Retinal pigment epithelial cell (primary cell): Measurements from ENCODE around the gene ENO2.

Experiments
- DNase-seq: peaks from one replicate; pipeline ENCODE4 v3.0.0-alpha.2; 2010; ENCODE audit warnings: low read depth
- H3K4me3 ChIP-seq: 2 replicates; pipeline ENCODE4 v1.5.1; 2011; ENCODE audit warnings: mild to moderate bottlenecking, low read length, control low read depth, moderate library complexity
- TF ChIP-seq, protein P1 (sequence below): conservative IDR thresholded peaks from 2 replicates; pipeline ENCODE4 v1.5.1; 2011; ENCODE audit warnings: low read depth, low read length, control low read depth, inconsistent platforms

Gene ENO2

DNA sequence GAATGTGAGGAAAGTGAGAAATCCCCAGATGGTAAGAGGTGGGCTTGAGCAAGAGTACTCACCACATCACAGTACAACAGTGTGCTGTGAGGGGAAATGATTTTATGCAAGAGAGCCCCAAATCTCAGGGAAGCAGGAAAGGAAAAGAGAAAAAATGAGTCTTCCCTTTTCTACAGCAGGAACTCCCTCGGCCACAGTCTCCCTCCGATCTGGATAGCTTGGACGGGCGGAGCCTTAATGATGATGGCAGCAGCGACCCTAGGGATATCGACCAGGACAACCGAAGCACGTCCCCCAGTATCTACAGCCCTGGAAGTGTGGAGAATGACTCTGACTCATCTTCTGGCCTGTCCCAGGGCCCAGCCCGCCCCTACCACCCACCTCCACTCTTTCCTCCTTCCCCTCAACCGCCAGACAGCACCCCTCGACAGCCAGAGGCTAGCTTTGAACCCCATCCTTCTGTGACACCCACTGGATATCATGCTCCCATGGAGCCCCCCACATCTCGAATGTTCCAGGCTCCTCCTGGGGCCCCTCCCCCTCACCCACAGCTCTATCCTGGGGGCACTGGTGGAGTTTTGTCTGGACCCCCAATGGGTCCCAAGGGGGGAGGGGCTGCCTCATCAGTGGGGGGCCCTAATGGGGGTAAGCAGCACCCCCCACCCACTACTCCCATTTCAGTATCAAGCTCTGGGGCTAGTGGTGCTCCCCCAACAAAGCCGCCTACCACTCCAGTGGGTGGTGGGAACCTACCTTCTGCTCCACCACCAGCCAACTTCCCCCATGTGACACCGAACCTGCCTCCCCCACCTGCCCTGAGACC lies 21.2 kb downstream of the ENO2 start:
- DNase-seq: no peak
- TF ChIP-seq, protein P1, sequence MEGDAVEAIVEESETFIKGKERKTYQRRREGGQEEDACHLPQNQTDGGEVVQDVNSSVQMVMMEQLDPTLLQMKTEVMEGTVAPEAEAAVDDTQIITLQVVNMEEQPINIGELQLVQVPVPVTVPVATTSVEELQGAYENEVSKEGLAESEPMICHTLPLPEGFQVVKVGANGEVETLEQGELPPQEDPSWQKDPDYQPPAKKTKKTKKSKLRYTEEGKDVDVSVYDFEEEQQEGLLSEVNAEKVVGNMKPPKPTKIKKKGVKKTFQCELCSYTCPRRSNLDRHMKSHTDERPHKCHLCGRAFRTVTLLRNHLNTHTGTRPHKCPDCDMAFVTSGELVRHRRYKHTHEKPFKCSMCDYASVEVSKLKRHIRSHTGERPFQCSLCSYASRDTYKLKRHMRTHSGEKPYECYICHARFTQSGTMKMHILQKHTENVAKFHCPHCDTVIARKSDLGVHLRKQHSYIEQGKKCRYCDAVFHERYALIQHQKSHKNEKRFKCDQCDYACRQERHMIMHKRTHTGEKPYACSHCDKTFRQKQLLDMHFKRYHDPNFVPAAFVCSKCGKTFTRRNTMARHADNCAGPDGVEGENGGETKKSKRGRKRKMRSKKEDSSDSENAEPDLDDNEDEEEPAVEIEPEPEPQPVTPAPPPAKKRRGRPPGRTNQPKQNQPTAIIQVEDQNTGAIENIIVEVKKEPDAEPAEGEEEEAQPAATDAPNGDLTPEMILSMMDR: no peak
- H3K4me3 ChIP-seq: no peak overlapping the region

DNA sequence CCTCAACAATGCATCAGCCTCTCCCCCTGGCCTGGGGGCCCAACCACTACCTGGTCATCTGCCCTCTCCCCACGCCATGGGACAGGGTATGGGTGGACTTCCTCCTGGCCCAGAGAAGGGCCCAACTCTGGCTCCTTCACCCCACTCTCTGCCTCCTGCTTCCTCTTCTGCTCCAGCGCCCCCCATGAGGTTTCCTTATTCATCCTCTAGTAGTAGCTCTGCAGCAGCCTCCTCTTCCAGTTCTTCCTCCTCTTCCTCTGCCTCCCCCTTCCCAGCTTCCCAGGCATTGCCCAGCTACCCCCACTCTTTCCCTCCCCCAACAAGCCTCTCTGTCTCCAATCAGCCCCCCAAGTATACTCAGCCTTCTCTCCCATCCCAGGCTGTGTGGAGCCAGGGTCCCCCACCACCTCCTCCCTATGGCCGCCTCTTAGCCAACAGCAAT lies 21.8 kb downstream of the ENO2 start:
- no peak overlapping the region for H3K4me3 ChIP-seq
- TF ChIP-seq, protein P1: no peak
- no peak for DNase-seq

DNA sequence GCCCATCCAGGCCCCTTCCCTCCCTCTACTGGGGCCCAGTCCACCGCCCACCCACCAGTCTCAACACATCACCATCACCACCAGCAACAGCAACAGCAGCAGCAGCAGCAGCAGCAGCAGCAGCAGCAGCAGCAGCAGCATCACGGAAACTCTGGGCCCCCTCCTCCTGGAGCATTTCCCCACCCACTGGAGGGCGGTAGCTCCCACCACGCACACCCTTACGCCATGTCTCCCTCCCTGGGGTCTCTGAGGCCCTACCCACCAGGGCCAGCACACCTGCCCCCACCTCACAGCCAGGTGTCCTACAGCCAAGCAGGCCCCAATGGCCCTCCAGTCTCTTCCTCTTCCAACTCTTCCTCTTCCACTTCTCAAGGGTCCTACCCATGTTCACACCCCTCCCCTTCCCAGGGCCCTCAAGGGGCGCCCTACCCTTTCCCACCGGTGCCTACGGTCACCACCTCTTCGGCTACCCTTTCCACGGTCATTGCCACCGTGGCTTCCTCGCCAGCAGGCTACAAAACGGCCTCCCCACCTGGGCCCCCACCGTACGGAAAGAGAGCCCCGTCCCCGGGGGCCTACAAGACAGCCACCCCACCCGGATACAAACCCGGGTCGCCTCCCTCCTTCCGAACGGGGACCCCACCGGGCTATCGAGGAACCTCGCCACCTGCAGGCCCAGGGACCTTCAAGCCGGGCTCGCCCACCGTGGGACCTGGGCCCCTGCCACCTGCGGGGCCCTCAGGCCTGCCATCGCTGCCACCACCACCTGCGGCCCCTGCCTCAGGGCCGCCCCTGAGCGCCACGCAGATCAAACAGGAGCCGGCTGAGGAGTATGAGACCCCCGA lies 22.5 kb downstream of the ENO2 start:
- TF ChIP-seq, protein P1: no peak
- H3K4me3 ChIP-seq: peak overlapping the region; percentile 55
- no peak for DNase-seq

DNA sequence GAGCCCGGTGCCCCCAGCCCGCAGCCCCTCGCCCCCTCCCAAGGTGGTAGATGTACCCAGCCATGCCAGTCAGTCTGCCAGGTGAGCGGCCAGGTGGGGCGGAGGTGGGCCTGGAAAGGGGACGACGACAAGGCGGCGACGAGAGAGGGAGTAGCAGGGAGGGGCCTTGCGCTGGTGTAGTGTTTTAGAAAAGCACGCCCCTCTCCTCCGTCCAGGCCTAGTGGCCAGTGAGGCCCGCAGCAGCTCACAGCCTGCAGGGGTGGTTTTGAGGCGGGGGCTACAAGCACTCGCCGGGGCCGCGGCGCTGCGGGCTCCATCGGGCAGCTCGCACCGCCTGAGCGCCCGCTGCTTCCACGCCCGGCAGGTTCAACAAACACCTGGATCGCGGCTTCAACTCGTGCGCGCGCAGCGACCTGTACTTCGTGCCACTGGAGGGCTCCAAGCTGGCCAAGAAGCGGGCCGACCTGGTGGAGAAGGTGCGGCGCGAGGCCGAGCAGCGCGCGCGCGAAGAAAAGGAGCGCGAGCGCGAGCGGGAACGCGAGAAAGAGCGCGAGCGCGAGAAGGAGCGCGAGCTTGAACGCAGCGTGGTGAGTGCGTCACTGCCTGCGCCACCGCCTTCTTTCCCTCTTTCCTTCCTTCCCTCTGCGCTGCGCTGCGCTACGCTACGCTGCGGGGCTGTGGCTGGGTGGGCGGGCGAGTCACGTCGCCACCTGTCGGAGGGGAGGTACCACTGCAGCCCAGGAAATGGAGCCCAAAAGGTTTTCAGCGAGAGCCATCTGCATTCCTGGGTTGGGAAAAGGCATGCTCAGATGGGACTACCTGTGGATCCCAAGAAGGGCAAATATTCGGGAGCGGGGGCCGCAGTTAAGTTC lies 23.3 kb downstream of the ENO2 start:
- peak; percentile 78 for DNase-seq
- H3K4me3 ChIP-seq: peak overlapping the region; percentile 55
- TF ChIP-seq, protein P1: peak; percentile 96

DNA sequence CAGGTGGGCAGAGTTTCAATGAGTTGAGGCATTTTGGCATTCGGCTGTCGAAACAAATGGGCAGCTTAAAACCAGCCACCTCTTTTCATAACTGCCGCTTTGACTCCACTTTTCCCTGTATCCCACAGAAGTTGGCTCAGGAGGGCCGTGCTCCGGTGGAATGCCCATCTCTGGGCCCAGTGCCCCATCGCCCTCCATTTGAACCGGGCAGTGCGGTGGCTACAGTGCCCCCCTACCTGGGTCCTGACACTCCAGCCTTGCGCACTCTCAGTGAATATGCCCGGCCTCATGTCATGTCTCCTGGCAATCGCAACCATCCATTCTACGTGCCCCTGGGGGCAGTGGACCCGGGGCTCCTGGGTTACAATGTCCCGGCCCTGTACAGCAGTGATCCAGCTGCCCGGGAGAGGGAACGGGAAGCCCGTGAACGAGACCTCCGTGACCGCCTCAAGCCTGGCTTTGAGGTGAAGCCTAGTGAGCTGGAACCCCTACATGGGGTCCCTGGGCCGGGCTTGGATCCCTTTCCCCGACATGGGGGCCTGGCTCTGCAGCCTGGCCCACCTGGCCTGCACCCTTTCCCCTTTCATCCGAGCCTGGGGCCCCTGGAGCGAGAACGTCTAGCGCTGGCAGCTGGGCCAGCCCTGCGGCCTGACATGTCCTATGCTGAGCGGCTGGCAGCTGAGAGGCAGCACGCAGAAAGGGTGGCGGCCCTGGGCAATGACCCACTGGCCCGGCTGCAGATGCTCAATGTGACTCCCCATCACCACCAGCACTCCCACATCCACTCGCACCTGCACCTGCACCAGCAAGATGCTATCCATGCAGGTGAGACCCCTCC lies 24.2 kb downstream of the ENO2 start:
- TF ChIP-seq, protein P1: no peak
- no peak for DNase-seq
- H3K4me3 ChIP-seq: peak overlapping the region; percentile 55

DNA sequence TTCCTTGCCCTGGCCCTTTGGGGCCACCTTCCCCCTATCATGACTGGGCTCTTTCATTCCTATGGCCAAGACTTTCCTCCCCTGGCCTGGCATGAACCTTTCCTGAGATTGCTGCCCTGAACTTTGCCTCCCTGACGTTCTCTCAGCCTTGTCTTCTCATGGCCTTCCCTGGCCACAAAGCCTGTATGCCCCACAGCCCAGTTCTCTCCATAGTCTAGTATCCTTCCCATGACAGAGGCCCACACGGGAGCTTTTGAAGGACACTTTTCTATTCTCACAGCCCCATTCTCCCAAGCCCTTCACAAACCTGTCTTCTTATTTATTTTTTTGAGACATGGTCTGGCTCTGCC lies 24.8 kb downstream of the ENO2 start:
- no peak overlapping the region for H3K4me3 ChIP-seq
- DNase-seq: no peak
- TF ChIP-seq, protein P1: no peak
